IMR-90 (cell line): ENCODE measurements around the gene OPALIN.

ENCODE experiments used
- BHLHE40 ChIP-seq: fragments of 150-350 bp; IDR thresholded peaks from 2 replicates; pipeline ENCODE4 v1.6.1; 2016; ENCODE audit warnings: mild to moderate bottlenecking, low read depth, low read length
- FOS ChIP-seq: fragments of 150-350 bp; IDR thresholded peaks from 2 replicates; pipeline ENCODE4 v1.6.1; 2016; ENCODE audit warnings: low read depth, low read length
- MAFK ChIP-seq: IDR thresholded peaks from 2 replicates; pipeline ENCODE4 v1.6.1; 2012; ENCODE audit warnings: low read depth, low read length, improper control_type of control experiment
- NFE2L2 ChIP-seq: fragments of 150-350 bp; IDR thresholded peaks from 2 replicates; pipeline ENCODE4 v1.6.1; 2016; ENCODE audit warnings: low read depth, mild to moderate bottlenecking, low read length
- POLR2A ChIP-seq: IDR thresholded peaks from 2 replicates; pipeline ENCODE4 v1.6.1; 2012; ENCODE audit warnings: mild to moderate bottlenecking, low read depth, low read length
- RAD21 ChIP-seq: IDR thresholded peaks from 2 replicates; pipeline ENCODE4 v1.6.1; 2012; ENCODE audit warnings: low read length, improper control_type of control experiment
- SMC3 ChIP-seq: fragments of 150-350 bp; IDR thresholded peaks from 2 replicates; pipeline ENCODE4 v1.6.1; 2016; ENCODE audit warnings: low read depth, mild to moderate bottlenecking, antibody characterized with exemption, low read length, moderate library complexity
- TF ChIP-seq, protein P1 (sequence below): conservative IDR thresholded peaks from 2 replicates; pipeline ENCODE4 v1.5.1; 2012; ENCODE audit warnings: mild to moderate bottlenecking, low read depth, low read length, improper control_type of control experiment

DNA sequence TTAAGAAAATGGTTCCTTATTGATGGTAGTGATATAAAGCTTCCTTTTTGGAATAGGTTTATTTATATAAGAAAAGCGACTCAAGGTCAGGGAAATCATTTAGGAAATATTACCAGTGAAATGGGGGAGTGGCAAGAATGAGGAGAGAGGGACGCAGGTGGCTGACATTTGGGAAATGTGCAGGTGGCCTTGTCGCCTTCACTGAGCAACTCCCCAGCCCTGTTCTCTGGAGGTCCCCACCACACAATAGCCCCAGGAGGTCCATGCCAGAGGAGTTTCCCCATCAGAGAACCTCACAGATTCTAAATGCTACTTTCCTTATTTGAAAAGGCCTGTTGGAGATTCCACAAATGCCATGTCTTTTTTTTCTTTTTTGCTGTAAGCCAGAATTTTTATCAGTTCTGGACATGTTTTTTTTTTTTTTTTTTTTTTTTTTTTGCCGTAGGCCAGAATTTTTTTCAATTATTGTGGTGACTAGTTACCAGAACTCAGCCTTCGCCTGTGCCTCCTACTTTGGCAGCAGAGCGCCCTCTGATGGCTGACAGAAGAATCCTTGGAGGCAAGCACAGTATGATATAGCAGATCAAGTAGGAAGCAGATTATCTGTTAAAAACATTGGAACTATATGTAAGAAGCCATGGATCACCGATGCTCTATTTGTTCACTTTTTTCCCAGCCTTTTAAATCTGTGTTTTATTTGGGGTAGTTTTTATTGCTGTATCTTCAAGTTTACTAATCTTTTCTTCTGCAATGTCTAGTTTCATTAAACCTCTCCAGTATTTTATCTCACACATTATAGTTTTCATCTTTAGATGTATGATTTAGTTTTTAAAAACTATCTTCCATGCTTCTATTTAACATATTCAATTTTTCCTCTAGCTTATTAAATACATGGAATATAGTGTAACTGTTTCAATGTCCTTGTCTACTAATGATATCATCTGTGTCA is 18.6 kb downstream of the OPALIN start:
- peak; percentile 44 for TF ChIP-seq SMC3
- TF ChIP-seq, protein P1, sequence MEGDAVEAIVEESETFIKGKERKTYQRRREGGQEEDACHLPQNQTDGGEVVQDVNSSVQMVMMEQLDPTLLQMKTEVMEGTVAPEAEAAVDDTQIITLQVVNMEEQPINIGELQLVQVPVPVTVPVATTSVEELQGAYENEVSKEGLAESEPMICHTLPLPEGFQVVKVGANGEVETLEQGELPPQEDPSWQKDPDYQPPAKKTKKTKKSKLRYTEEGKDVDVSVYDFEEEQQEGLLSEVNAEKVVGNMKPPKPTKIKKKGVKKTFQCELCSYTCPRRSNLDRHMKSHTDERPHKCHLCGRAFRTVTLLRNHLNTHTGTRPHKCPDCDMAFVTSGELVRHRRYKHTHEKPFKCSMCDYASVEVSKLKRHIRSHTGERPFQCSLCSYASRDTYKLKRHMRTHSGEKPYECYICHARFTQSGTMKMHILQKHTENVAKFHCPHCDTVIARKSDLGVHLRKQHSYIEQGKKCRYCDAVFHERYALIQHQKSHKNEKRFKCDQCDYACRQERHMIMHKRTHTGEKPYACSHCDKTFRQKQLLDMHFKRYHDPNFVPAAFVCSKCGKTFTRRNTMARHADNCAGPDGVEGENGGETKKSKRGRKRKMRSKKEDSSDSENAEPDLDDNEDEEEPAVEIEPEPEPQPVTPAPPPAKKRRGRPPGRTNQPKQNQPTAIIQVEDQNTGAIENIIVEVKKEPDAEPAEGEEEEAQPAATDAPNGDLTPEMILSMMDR, result peak; percentile 68
- TF ChIP-seq BHLHE40, result no peak
- peak; percentile 56 for TF ChIP-seq RAD21
- TF ChIP-seq POLR2A, result no peak
- no peak for TF ChIP-seq MAFK
- no peak for TF ChIP-seq FOS
- no peak for TF ChIP-seq NFE2L2
